Endothelial cell of umbilical vein (primary cell): ENCODE results near the gene CCDC97. TPM values are rescaled to one million over a fixed set of nuclear protein-coding genes. Genes with fewer than 3 reads are reported as not detected.

Experiments used
- BruUV-seq: library from RNA; stranded (reverse); fragments of 400-500 nt; replicated peaks from 2 replicates; lab custom pipeline; 2021; lab: Mats Ljungman, UMichigan
- CTCF ChIA-PET: fragments of 300-600, 350-600 bp; sonication (Branson Sonifier 250); formaldehyde crosslinking; loops from one replicate; lab custom pipeline; 2021; ENCODE audit warnings: antibody characterized with exemption, inconsistent platforms; lab: Charles Lee
- POLR2A ChIA-PET: fragments of 300-600, 350-600 bp; sonication (Branson Sonifier 250); formaldehyde crosslinking; loops from one replicate; lab custom pipeline; 2021; ENCODE audit warnings: antibody characterized with exemption, inconsistent platforms; lab: Charles Lee
- DNase-seq: peaks from one replicate; pipeline ENCODE4 v3.0.0-alpha.2; 2011; ENCODE audit warnings: low read depth, low spot score
- FAIRE-seq: peaks from 2 replicates; lab custom pipeline; 2011; peaks lifted over from hg19 to GRCh38; lab: Jason Lieb, UNC
- H2AFZ ChIP-seq: 2 replicates; pipeline ENCODE4 v1.6.0; 2012; ENCODE audit warnings: low read depth, low read length, control low read depth, inconsistent platforms
- H3K27ac ChIP-seq: 2 replicates; pipeline ENCODE4 v1.5.1; 2011; ENCODE audit warnings: low read depth, mild to moderate bottlenecking, control low read depth, low read length, moderate library complexity; ENCODE audit not compliant: insufficient read depth
- H3K27me3 ChIP-seq, 2 experiments: 2 replicates each; pipeline versions ENCODE4 v1.6.0 to v1.6.1; 2011; ENCODE audit warnings: low read length in 2 of 2, mixed read lengths in 1 of 2; ENCODE audit not compliant: control insufficient read depth in 2 of 2, insufficient read depth in 2 of 2
- H3K36me3 ChIP-seq, 2 experiments: 2 replicates in 1 of 2; 3 replicates in 1 of 2; pipeline ENCODE4 v1.5.1; 2011; ENCODE audit warnings: low read length in 2 of 2, mild to moderate bottlenecking in 1 of 2, moderate library complexity in 1 of 2; ENCODE audit not compliant: control insufficient read depth in 2 of 2, insufficient read depth in 2 of 2; ENCODE audit errors: extremely low read depth in 1 of 2
- H3K4me1 ChIP-seq: 3 replicates; pipeline ENCODE4 v1.5.1; 2011; ENCODE audit warnings: mild to moderate bottlenecking, low read length; ENCODE audit not compliant: control insufficient read depth, insufficient read depth; ENCODE audit errors: extremely low read depth
- H3K4me2 ChIP-seq: 2 replicates; pipeline ENCODE4 v1.6.1; 2011; ENCODE audit warnings: low read length, control low read depth, mixed read lengths; ENCODE audit not compliant: insufficient read depth
- H3K4me3 ChIP-seq, 3 experiments: fragments of 200-600 bp in 1 of 3; sonication (generic), shearing (Covaris generic) in 1 of 3; replicated peaks in 1 of 3; 2 replicates each; pipeline ENCODE4 v1.5.1; 2011 to 2016; ENCODE audit warnings: control low read depth in 3 of 3, low read length in 3 of 3, mild to moderate bottlenecking in 2 of 3, inconsistent platforms in 1 of 3, low read depth in 1 of 3, moderate library complexity in 1 of 3; ENCODE audit not compliant: insufficient read depth in 1 of 3
- H3K79me2 ChIP-seq: 2 replicates; pipeline ENCODE4 v1.6.0; 2012; ENCODE audit warnings: low read length, inconsistent platforms; ENCODE audit not compliant: control insufficient read depth, insufficient read depth
- H3K9ac ChIP-seq: replicated peaks from 2 replicates; pipeline ENCODE3; 2011; ENCODE audit warnings: low read length, control low read depth; ENCODE audit not compliant: insufficient read depth; ENCODE audit errors: extremely low read depth
- H3K9me1 ChIP-seq: replicated peaks from 3 replicates; pipeline ENCODE4 v1.6.0; 2011; ENCODE audit warnings: mild to moderate bottlenecking, low read length; ENCODE audit not compliant: control insufficient read depth, insufficient read depth; ENCODE audit errors: extremely low read depth
- H3K9me3 ChIP-seq: replicated peaks from 2 replicates; pipeline ENCODE4 v1.5.1; 2012; ENCODE audit warnings: low read length, inconsistent platforms; ENCODE audit not compliant: control insufficient read depth, insufficient read depth
- H4K20me1 ChIP-seq: replicated peaks from 2 replicates; pipeline ENCODE3; 2011; ENCODE audit warnings: mild to moderate bottlenecking, low read length; ENCODE audit not compliant: control insufficient read depth, insufficient read depth; ENCODE audit errors: extremely low read depth
- CTCF ChIP-seq, 2 donors: IDR thresholded peaks; 1 replicate in 1 of 2; 2 replicates in 1 of 2; pipeline ENCODE4 v1.5.1; 2011; ENCODE audit warnings: low read length in 2 of 2, mild to moderate bottlenecking in 2 of 2, moderate library complexity in 2 of 2, control low read depth in 1 of 2, inconsistent platforms in 1 of 2, low read depth in 1 of 2; ENCODE audit not compliant: insufficient read depth in 1 of 2; ENCODE audit errors: extremely low read depth in 1 of 2
- EZH2 ChIP-seq: IDR thresholded peaks from 2 replicates; pipeline ENCODE4 v1.6.1; 2012; ENCODE audit warnings: borderline replicate concordance, low read depth, mild to moderate bottlenecking, moderate library complexity, low read length, inconsistent platforms; ENCODE audit not compliant: severe bottlenecking
- FOS ChIP-seq: IDR thresholded peaks from 2 replicates; pipeline ENCODE4 v1.6.1; 2011; ENCODE audit warnings: mild to moderate bottlenecking, low read length, moderate library complexity, borderline replicate concordance; ENCODE audit not compliant: insufficient read depth
- GATA2 ChIP-seq: IDR thresholded peaks from 2 replicates; pipeline ENCODE4 v1.7.0; 2011; ENCODE audit warnings: low read depth, mild to moderate bottlenecking, moderate library complexity, mixed read lengths, low read length; ENCODE audit not compliant: insufficient read length, insufficient read depth
- JUN ChIP-seq: IDR thresholded peaks from 2 replicates; pipeline ENCODE4 v1.6.1; 2011; ENCODE audit warnings: borderline replicate concordance, low read depth; ENCODE audit not compliant: insufficient read length, insufficient read depth
- MAX ChIP-seq: IDR thresholded peaks from 2 replicates; pipeline ENCODE4 v1.6.1; 2011; ENCODE audit not compliant: insufficient read depth, insufficient read length
- MYC ChIP-seq: IDR thresholded peaks from one replicate; pipeline ENCODE4 v1.6.1; 2011; ENCODE audit warnings: mild to moderate bottlenecking, low read depth, low read length
- POLR2A ChIP-seq: IDR thresholded peaks from 2 replicates; pipeline ENCODE4 v1.6.1; 2012; ENCODE audit warnings: low read depth, mild to moderate bottlenecking, control low read depth, low read length
- POLR2AphosphoS5 ChIP-seq: IDR thresholded peaks from 2 replicates; pipeline ENCODE4 v1.6.1; 2012; ENCODE audit warnings: low read depth, mild to moderate bottlenecking, control low read depth, low read length, moderate library complexity; ENCODE audit not compliant: insufficient read depth
- dilution Hi-C: fragments of 300-500 bp; cut with MboI; formaldehyde crosslinking; loops from one replicate; pipeline ENCODE4 v1.15.0; 2019; ENCODE audit warnings: low sequenced_read_pairs; ENCODE audit not compliant: extremely low pct_ligation_motif_present
- intact Hi-C: fragments of 100-400 bp; cut with micrococcal nuclease; formaldehyde crosslinking; loops from one replicate; pipeline ENCODE4 v1.10.0; 2022
- polyA plus RNA-seq, 4 experiments: library from polyadenylated mRNA; depleted of rRNA in 3 of 4; stranded (reverse) in 3 of 4; unstranded in 1 of 4; fragments of >200 nt; gene quantifications; 2 replicates each; pipeline versions ENCODE4 v1.2.1 to v1.2.3, GENCODE V29; 2011 to 2012; ENCODE audit warnings: missing spikeins in 1 of 4
- total RNA-seq: library from RNA; stranded (reverse); gene quantifications from 2 replicates; pipeline ENCODE4 v1.2.3, GENCODE V29; 2021

The CCDC97 gene
- total and polyA plus RNA-seq, 2 donors (not counting 3 experiments of a cell fraction or from before 2014, with no cell fraction given): 20.7 to 27.2 TPM

GRCh38 chr19:41300555-41300954, 9.4 kb upstream of the CCDC97 start:
- CTCF ChIA-PET: interaction anchor here (1.0 to 1.2 kb wide), 2 partner anchors 92 to 96 kb away, joined by 3 to 5 read pairs; no protein-coding TSS in a partner anchor
- no peak overlapping the region for H2AFZ ChIP-seq
- no TSS peak for BruUV-seq
- H3K4me3 ChIP-seq: no peak overlapping the region
- POLR2A ChIA-PET: interaction anchor here (0.5 kb wide), 1 partner anchor 37 kb away, joined by 3 read pairs; no protein-coding TSS in a partner anchor
- H3K79me2 ChIP-seq: peaks cover 4% of the 10 kb centered on the region
- dilution Hi-C loops: no loop called here
- peaks cover 49 to 79% of the 10 kb centered on the region in 2 experiments for H3K36me3 ChIP-seq
- FAIRE-seq (no peak), DNase-seq (no peak)
- no peak overlapping the region for H3K27ac ChIP-seq
- no peaks in the 10 kb centered on the region for H3K27me3 ChIP-seq
- intact Hi-C loops: no loop called here
- TF ChIP-seq GATA2 (no peak), MYC (no peak), CTCF (IDR thresholded peaks at IDR 0.05; ENCODE audit: extremely low read depth in 1 of 2, insufficient read depth in 1 of 2, low read depth in 1 of 2, low read length in 2 of 2) (no peak), MAX (no peak), POLR2AphosphoS5 (no peak), POLR2A (no peak), EZH2 (no peak), JUN (no peak), FOS (no peak)
- no peak overlapping the region for H3K9ac ChIP-seq
- no peaks in the 10 kb centered on the region for H3K4me1 ChIP-seq
- H3K4me2 ChIP-seq: no peak overlapping the region
- H3K9me1 ChIP-seq: no peaks in the 10 kb centered on the region
- no peaks in the 10 kb centered on the region for H4K20me1 ChIP-seq
- H3K9me3 ChIP-seq: no peaks in the 10 kb centered on the region
